Spleen (tissue), 11 donors: ENCODE results near the gene CDRT4. TPM values are rescaled to one million over a fixed set of nuclear protein-coding genes. Genes with fewer than 3 reads are reported as not detected.

ENCODE experiments used
- DNase-seq: peaks from one replicate; pipeline ENCODE4 v3.0.0-alpha.2; 2020
- H3K27ac ChIP-seq, 8 donors: fragments of 200-600 bp; sonication (generic) in 7 of 8; 1 replicate in 4 of 8; 2 replicates in 4 of 8; pipeline versions ENCODE4 v1.5.0 to v1.8.0; 2016 to 2021; ENCODE audit warnings: inconsistent platforms in 4 of 8, mild to moderate bottlenecking in 4 of 8, moderate library complexity in 1 of 8
- H3K27me3 ChIP-seq, 7 donors: fragments of 200-600 bp; sonication (generic) in 6 of 7; replicated peaks in 1 of 7; 1 replicate in 4 of 7; 2 replicates in 3 of 7; pipeline versions ENCODE4 v1.5.0 to v1.8.0; 2016 to 2021; ENCODE audit warnings: inconsistent platforms in 3 of 7, mild to moderate bottlenecking in 1 of 7
- H3K36me3 ChIP-seq, 6 donors: fragments of 200-600 bp; sonication (generic) in 5 of 6; 1 replicate in 4 of 6; 2 replicates in 2 of 6; pipeline versions ENCODE4 v1.5.0 to v1.8.0; 2016 to 2021; ENCODE audit warnings: inconsistent platforms in 2 of 6
- H3K4me1 ChIP-seq, 6 donors: fragments of 200-600 bp; sonication (generic) in 5 of 6; 1 replicate in 3 of 6; 2 replicates in 3 of 6; pipeline versions ENCODE4 v1.5.0 to v1.8.0; 2016 to 2021; ENCODE audit warnings: inconsistent platforms in 3 of 6
- H3K4me3 ChIP-seq, 8 donors: fragments of 200-600 bp; sonication (generic) in 7 of 8; 1 replicate in 4 of 8; 2 replicates in 4 of 8; pipeline versions ENCODE4 v1.5.0 to v1.8.0; 2016 to 2021; ENCODE audit warnings: inconsistent platforms in 4 of 8, mild to moderate bottlenecking in 4 of 8, moderate library complexity in 2 of 8
- H3K9me3 ChIP-seq, 8 donors: fragments of 200-600 bp; sonication (generic) in 7 of 8; 1 replicate in 4 of 8; 2 replicates in 4 of 8; pipeline versions ENCODE4 v1.5.0 to v1.8.0; 2016 to 2021; ENCODE audit warnings: inconsistent platforms in 4 of 8
- POLR2A ChIP-seq, 3 donors: fragments of 450-650 bp; IDR thresholded peaks; one replicate each; pipeline ENCODE4 v1.5.1; 2017; ENCODE audit warnings: antibody characterized with exemption in 3 of 3, mild to moderate bottlenecking in 1 of 3
- POLR2AphosphoS5 ChIP-seq, 3 donors: sonication (generic); formaldehyde crosslinking; IDR thresholded peaks; one replicate each; pipeline ENCODE4 v1.5.1; 2017; ENCODE audit warnings: antibody characterized with exemption in 3 of 3
- WGBS, 5 donors: extraction: QIAGEN DNeasy Blood & Tissue Kit in 3 of 5; methylation state at CpG; one replicate each; pipeline versions ENCODE4 v1.1.5 to v1.1.7; 2013 to 2018; 5-methylcytosine and 5-hydroxymethylcytosine counted together
- intact Hi-C: fragments of 100-400 bp; cut with DNase I; formaldehyde crosslinking; loops from one replicate; pipeline ENCODE4 v1.15.0; 2023; ENCODE audit warnings: low total_unique reads
- polyA plus RNA-seq, 3 donors: library from polyadenylated mRNA; stranded (reverse); fragments of 200-250 nt; gene quantifications; one replicate each; pipeline ENCODE4 v1.2.1, GENCODE V29; 2013
- total RNA-seq, 7 donors: library from RNA; depleted of rRNA in 3 of 7; stranded (reverse); fragments of >200 nt in 3 of 7; fragmentation: NEBNext Ultra II Directional in 4 of 7; extraction: Animal tissue kit (Norgen Biotek cat#: 25700) in 4 of 7; gene quantifications; one replicate each; pipeline versions ENCODE4 v1.1.0 to v1.2.1, GENCODE V29; 2016 to 2021
- TF ChIP-seq, protein P1 (sequence below), 11 experiments: fragments of 200-600 bp in 7 of 11; fragments of 450-650 bp in 4 of 11; sonication (generic) in 4 of 11; IDR thresholded peaks in 8 of 11; conservative IDR thresholded peaks in 3 of 11; 1 replicate in 7 of 11; 2 replicates in 4 of 11; pipeline versions ENCODE4 v1.4.0 to v1.8.0; 2016 to 2021; ENCODE audit warnings: antibody characterized with exemption in 11 of 11, inconsistent platforms in 4 of 11, mild to moderate bottlenecking in 1 of 11
- donor health status: healthy with polysubstance abuse.
- donor health status: DM: no; HTN: no; CAD: no; lungs with moderate emphysema.
- donor health status: DM: no; HTN: no; CAD: no.
- donor health status: Bipolar disorder and iron deficiency.
- donor health status: healthy.
- donor health status: DM: no; HTN: no; CAD: no.
- donor health status: DM: yes; HTN: yes; CAD: no.

The CDRT4 gene
- total and polyA plus RNA-seq, 10 donors = 4.5 to 18.7 (median 14.0) TPM

DNA sequence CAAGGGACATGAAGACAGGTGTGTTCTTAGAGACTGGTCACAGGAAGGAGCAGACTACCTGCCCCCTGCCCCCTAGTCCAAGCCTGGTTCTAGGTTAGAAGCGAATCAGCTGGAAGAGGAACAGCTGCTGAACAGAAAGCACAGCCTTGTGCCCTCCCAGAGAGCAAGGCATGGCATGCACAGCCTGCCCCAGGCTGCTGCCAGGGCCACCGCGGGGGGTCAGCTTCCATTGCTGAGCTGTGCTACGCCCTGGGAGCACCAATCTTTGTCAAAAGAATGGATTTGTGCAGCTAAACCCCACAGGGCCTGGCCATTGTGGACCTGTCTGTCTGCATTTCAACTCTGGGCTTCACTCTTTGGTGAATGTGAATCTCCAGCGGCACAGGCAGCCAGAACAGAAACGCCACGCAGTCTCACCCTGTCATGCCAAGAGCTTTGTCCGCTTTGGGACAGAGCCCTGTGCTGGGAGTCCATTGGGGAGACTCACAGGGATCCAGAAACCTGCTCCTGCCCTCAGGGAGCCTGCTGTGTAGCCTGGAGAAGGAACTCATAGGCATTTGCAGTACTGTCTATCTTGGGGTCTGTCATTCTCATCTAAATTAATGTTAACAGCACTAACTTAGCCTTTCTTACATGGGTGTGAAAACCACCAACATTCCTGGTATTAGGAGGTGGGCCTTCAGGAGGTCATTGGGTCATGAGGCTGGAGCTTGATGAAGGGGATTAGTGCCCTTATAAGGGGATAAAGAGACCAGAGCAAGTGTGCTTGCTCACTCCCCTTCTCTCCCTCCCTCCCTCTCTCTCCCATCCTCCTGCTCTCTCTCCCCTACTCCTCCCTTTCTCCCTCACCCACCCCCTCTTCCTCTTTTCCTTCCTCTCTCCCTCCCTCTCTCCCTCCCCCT is 25.6 kb upstream of the CDRT4 start:
- H3K27ac ChIP-seq = no peak overlapping the region

DNA sequence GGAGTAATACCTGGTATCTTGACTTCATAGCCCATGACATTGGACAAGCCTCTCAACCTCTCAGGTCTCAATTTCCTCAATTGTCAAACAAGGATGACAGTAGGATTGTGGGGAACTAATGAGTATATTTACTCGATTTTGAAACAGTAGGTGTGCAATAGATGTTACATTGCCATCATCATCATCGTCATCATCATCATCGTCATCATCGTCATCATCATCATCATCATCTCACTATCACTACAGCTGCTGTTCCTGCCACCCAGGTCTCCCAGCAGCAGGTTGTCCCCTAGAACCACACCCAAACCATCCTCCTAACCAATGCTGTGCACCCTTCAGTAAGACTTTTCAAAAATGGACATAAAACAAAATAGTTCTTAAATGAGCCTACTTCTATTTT is 24.8 kb upstream of the CDRT4 start:
- Histone ChIP-seq H3K4me3 (no peak overlapping the region), H3K4me1 (peaks cover 0 to 14% (median 5%) of the 10 kb centered on the region in 6 donors), H3K27me3 (no peaks in the 10 kb centered on the region), H3K27ac (no peak overlapping the region), H3K9me3 (no peaks in the 10 kb centered on the region), H3K36me3 (peaks cover 0 to 29% (median 2%) of the 10 kb centered on the region in 6 donors)
- WGBS, 5 donors = 90 to 99% (median 95%) methylated on average over 4 of the region's 4 CpGs
- intact Hi-C loops = no loop called here
- TF ChIP-seq, protein P1, sequence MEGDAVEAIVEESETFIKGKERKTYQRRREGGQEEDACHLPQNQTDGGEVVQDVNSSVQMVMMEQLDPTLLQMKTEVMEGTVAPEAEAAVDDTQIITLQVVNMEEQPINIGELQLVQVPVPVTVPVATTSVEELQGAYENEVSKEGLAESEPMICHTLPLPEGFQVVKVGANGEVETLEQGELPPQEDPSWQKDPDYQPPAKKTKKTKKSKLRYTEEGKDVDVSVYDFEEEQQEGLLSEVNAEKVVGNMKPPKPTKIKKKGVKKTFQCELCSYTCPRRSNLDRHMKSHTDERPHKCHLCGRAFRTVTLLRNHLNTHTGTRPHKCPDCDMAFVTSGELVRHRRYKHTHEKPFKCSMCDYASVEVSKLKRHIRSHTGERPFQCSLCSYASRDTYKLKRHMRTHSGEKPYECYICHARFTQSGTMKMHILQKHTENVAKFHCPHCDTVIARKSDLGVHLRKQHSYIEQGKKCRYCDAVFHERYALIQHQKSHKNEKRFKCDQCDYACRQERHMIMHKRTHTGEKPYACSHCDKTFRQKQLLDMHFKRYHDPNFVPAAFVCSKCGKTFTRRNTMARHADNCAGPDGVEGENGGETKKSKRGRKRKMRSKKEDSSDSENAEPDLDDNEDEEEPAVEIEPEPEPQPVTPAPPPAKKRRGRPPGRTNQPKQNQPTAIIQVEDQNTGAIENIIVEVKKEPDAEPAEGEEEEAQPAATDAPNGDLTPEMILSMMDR (IDR thresholded peaks at IDR 0.05 in 8 of 11, conservative IDR thresholded peaks at IDR 0.05 in 3 of 11) = no peak
- TF ChIP-seq POLR2A (IDR thresholded peaks at IDR 0.05) = no peak
- no peak for TF ChIP-seq POLR2AphosphoS5 (IDR thresholded peaks at IDR 0.05)
- no peak for DNase-seq

More for the DNA sequence above, 25.6 kb upstream of the CDRT4 start:
- H3K4me1 ChIP-seq = peaks cover 0 to 14% (median 5%) of the 10 kb centered on the region in 6 donors
- H3K27me3 ChIP-seq = no peaks in the 10 kb centered on the region
- no peaks in the 10 kb centered on the region for H3K9me3 ChIP-seq
- 90 to 98% (median 96%) methylated on average over 2 to 8 of the region's 8 CpGs for WGBS, 5 donors
- H3K36me3 ChIP-seq = peaks cover 0 to 26% (median 2%) of the 10 kb centered on the region in 6 donors
- no peak overlapping the region for H3K4me3 ChIP-seq
- DNase-seq = no peak
- TF ChIP-seq, protein P1 (IDR thresholded peaks at IDR 0.05 in 8 of 11, conservative IDR thresholded peaks at IDR 0.05 in 3 of 11) = no peak
- TF ChIP-seq POLR2A (IDR thresholded peaks at IDR 0.05) (no peak), POLR2AphosphoS5 (IDR thresholded peaks at IDR 0.05) (no peak)
- intact Hi-C loops = no loop called here

DNA sequence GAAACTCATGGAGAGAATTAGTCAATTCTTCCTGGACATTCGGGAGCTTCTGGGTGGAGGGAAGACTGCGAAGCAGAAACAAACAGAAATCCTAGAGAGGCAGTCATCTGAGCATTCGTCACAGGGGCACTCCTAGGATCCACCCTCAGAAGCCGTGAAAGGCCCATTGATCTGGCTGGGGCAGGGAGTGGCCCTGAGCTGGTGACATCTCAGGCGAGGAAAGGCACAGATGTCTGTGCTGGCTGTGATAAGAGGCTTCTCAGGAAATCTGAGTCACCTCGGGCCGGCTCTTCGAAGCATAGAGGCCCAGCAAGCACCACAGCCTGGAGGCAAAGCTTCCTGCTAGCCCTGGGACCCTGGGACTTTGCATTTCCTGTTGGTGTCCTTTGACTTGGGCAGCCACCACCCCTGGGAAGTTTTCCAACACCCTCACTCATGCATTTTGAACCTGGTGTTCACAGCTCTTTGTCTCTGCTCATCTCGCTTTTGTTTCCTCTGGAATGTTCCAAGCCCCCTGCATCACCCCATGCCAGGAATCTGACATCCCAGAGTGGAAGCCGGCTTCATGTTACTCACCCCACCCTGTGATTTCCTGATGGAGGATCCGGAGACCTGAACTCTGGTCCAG is 23.3 kb upstream of the CDRT4 start:
- Histone ChIP-seq H3K4me3 (no peak overlapping the region), H3K36me3 (peaks cover 0 to 19% (median 0%) of the 10 kb centered on the region in 6 donors), H3K27me3 (no peaks in the 10 kb centered on the region), H3K4me1 (peaks cover 0 to 14% (median 5%) of the 10 kb centered on the region in 6 donors), H3K27ac (peak overlapping the region in 7 of 8 donors; percentile 38 to 76 (median 54)), H3K9me3 (no peaks in the 10 kb centered on the region)
- peak; percentile 79 for DNase-seq
- 26 to 46% (median 34%) methylated on average over 11 of the region's 11 CpGs for WGBS, 5 donors
- intact Hi-C loops = no loop called here
- TF ChIP-seq POLR2A (IDR thresholded peaks at IDR 0.05) (no peak), POLR2AphosphoS5 (IDR thresholded peaks at IDR 0.05) (peak; percentile 49 to 80 (median 77))
- TF ChIP-seq, protein P1 (IDR thresholded peaks at IDR 0.05 in 8 of 11, conservative IDR thresholded peaks at IDR 0.05 in 3 of 11) = no peak

DNA sequence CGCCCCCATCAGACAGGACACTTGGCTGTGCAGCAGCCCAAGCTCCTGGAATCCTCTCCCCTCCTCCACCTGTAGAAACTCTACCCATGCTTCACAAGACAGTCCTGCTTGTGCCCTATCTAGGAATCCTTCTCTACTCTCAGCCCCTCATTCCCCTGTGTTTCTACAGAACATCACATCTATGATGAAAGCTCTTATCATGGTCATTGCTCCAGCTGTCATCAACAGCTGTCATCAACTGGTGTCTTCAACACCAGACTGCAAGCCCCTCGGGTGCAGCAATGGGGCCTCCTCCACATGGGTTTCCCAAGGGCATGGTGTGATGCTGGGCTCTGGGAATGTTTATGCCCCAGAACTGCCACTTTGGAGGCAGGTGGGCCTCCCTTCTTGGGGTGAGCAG is 21.1 kb upstream of the CDRT4 start:
- Histone ChIP-seq H3K4me3 (no peak overlapping the region), H3K27ac (no peak overlapping the region), H3K36me3 (peaks cover 0 to 21% (median under 1%) of the 10 kb centered on the region in 6 donors), H3K4me1 (peaks cover 0 to 14% (median 3%) of the 10 kb centered on the region in 6 donors), H3K9me3 (no peaks in the 10 kb centered on the region), H3K27me3 (no peaks in the 10 kb centered on the region)
- TF ChIP-seq POLR2AphosphoS5 (IDR thresholded peaks at IDR 0.05) (no peak), POLR2A (IDR thresholded peaks at IDR 0.05) (no peak)
- TF ChIP-seq, protein P1 (IDR thresholded peaks at IDR 0.05 in 8 of 11, conservative IDR thresholded peaks at IDR 0.05 in 3 of 11) = no peak
- intact Hi-C loops = no loop called here
- 92 to 100% (median 97%) methylated on average over 2 of the region's 2 CpGs for WGBS, 5 donors
- no peak for DNase-seq
